H1 (cell line): ENCODE measurements around the gene CDC27.

ENCODE experiments used
- JUN ChIP-seq: IDR thresholded peaks from 2 replicates; pipeline ENCODE4 v1.6.1; 2011; ENCODE audit warnings: low read depth, mild to moderate bottlenecking, improper control_type of control experiment, low read length
- POLR2A ChIP-seq, 2 experiments: IDR thresholded peaks; 1 replicate in 1 of 2; 2 replicates in 1 of 2; pipeline ENCODE4 v1.6.1; 2011; ENCODE audit warnings: low read depth in 2 of 2, low read length in 2 of 2, mild to moderate bottlenecking in 2 of 2; ENCODE audit errors: control extremely low read depth in 1 of 2
- POLR2AphosphoS5 ChIP-seq: IDR thresholded peaks from 2 replicates; pipeline ENCODE4 v1.6.1; 2011; ENCODE audit warnings: low read depth, low read length
- RAD21 ChIP-seq, 2 experiments: IDR thresholded peaks in 1 of 2; conservative IDR thresholded peaks in 1 of 2; 2 replicates each; pipeline ENCODE4 v1.6.1; 2011; ENCODE audit warnings: low read depth in 2 of 2, low read length in 2 of 2, improper control_type of control experiment in 1 of 2, inconsistent platforms in 1 of 2, mild to moderate bottlenecking in 1 of 2, moderate library complexity in 1 of 2
- TF ChIP-seq, protein P1 (sequence below), 3 experiments: IDR thresholded peaks; 1 replicate in 2 of 3; 2 replicates in 1 of 3; pipeline versions ENCODE4 v1.5.1 to v1.6.1; 2011; ENCODE audit warnings: low read length in 3 of 3, mild to moderate bottlenecking in 3 of 3, inconsistent platforms in 2 of 3, low read depth in 1 of 3, moderate library complexity in 1 of 3; ENCODE audit not compliant: insufficient read depth in 1 of 3; ENCODE audit errors: control extremely low read depth in 1 of 3
- TF ChIP-seq, protein P2 (sequence below): IDR thresholded peaks from 2 replicates; pipeline ENCODE4 v1.6.1; 2012; ENCODE audit warnings: inconsistent platforms

DNA sequence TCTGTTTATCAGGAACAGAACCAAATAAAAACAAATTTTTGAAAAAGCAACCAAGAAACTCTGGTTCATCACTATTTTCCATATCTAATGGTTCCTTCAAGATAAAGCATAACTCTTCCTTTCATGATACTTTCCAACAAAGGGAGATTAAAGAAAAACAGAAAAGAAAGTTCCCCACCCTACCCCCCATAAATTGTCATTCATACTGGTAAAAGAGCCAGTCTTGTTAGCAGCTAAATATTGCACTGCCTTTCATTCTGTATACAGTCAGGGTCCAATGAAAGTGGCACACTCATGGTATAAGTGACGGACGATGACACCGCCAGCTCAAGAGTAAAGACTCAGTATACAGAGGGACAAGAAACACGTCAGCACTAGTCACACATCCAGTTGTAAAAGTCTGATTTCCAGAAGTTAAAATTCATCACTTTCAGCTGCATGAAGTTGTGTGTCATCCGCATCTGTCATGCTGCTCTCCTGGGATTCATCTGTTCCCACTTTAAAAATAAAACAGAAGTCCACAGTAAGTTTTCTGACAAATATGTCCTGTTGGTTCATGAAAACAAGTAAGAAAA, 68.5 kb downstream of the CDC27 start:
- no peak for TF ChIP-seq RAD21 (IDR thresholded peaks at IDR 0.05 in 1 of 2, conservative IDR thresholded peaks at IDR 0.05 in 1 of 2; ENCODE audit: low read depth in 2 of 2, low read length in 2 of 2)
- TF ChIP-seq POLR2AphosphoS5, result no peak
- TF ChIP-seq POLR2A (IDR thresholded peaks at IDR 0.05; ENCODE audit: control extremely low read depth in 1 of 2, low read depth in 2 of 2, low read length in 2 of 2), result no peak
- TF ChIP-seq, protein P1, sequence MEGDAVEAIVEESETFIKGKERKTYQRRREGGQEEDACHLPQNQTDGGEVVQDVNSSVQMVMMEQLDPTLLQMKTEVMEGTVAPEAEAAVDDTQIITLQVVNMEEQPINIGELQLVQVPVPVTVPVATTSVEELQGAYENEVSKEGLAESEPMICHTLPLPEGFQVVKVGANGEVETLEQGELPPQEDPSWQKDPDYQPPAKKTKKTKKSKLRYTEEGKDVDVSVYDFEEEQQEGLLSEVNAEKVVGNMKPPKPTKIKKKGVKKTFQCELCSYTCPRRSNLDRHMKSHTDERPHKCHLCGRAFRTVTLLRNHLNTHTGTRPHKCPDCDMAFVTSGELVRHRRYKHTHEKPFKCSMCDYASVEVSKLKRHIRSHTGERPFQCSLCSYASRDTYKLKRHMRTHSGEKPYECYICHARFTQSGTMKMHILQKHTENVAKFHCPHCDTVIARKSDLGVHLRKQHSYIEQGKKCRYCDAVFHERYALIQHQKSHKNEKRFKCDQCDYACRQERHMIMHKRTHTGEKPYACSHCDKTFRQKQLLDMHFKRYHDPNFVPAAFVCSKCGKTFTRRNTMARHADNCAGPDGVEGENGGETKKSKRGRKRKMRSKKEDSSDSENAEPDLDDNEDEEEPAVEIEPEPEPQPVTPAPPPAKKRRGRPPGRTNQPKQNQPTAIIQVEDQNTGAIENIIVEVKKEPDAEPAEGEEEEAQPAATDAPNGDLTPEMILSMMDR (IDR thresholded peaks at IDR 0.05; ENCODE audit: control extremely low read depth in 1 of 3, insufficient read depth in 1 of 3, low read depth in 1 of 3, low read length in 3 of 3), result no peak
- no peak for TF ChIP-seq JUN
- TF ChIP-seq, protein P2, sequence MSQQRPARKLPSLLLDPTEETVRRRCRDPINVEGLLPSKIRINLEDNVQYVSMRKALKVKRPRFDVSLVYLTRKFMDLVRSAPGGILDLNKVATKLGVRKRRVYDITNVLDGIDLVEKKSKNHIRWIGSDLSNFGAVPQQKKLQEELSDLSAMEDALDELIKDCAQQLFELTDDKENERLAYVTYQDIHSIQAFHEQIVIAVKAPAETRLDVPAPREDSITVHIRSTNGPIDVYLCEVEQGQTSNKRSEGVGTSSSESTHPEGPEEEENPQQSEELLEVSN, result no peak
